ENCODE measurements around the gene ACBD5.

DNA sequence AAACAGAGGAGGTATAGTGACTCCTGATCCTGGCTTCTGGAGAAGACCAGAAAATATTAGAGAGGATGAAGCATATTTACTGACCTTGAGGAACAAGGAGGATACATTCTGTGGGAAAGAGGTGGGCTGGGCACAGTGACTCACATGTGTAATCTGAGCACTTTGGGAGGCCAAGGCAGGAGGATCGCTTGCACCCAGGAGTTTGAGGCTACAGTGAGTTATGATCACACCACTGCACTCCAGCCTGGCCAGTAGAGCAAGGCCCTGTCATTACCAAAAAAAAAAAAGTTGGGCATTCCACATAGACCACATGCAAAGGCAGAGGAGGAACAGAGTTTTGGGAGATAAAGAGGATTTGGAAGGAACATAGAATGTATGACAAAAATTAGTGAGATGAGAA is 4.4 kb upstream of the ACBD5 start:
- TF ChIP-seq, protein P1, sequence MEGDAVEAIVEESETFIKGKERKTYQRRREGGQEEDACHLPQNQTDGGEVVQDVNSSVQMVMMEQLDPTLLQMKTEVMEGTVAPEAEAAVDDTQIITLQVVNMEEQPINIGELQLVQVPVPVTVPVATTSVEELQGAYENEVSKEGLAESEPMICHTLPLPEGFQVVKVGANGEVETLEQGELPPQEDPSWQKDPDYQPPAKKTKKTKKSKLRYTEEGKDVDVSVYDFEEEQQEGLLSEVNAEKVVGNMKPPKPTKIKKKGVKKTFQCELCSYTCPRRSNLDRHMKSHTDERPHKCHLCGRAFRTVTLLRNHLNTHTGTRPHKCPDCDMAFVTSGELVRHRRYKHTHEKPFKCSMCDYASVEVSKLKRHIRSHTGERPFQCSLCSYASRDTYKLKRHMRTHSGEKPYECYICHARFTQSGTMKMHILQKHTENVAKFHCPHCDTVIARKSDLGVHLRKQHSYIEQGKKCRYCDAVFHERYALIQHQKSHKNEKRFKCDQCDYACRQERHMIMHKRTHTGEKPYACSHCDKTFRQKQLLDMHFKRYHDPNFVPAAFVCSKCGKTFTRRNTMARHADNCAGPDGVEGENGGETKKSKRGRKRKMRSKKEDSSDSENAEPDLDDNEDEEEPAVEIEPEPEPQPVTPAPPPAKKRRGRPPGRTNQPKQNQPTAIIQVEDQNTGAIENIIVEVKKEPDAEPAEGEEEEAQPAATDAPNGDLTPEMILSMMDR (IDR thresholded peaks at IDR 0.05): no peak
- TF ChIP-seq POLR2A (IDR thresholded peaks at IDR 0.05): no peak

All from body of pancreas (tissue), 4 donors.